Ovary (tissue), 9 donors: ENCODE measurements around the gene PRKAG1. TPM values are rescaled to one million over a fixed set of nuclear protein-coding genes. Genes with fewer than 3 reads are reported as not detected.
A peak's percentile ranks its signal among the peaks of the same experiment; 100 is the strongest.

Experiments
- DNase-seq, 5 donors: peaks; one replicate each; pipeline ENCODE4 v3.0.0-alpha.2; 2019 to 2020
- H3K27ac ChIP-seq, 2 donors: fragments of 200-600 bp; one replicate each; pipeline versions ENCODE4 v1.5.1 to v1.8.0; 2019 to 2022
- H3K27me3 ChIP-seq: fragments of 200-600 bp; one replicate; pipeline ENCODE4 v1.8.0; 2022
- H3K36me3 ChIP-seq: fragments of 200-600 bp; sonication (generic); one replicate; pipeline ENCODE4 v1.5.1; 2019
- H3K4me1 ChIP-seq: one replicate; pipeline ENCODE4 v1.8.1; 2013; ENCODE audit warnings: mild to moderate bottlenecking, moderate library complexity; ENCODE audit not compliant: insufficient read depth
- H3K4me3 ChIP-seq: fragments of 200-600 bp; sonication (generic); one replicate; pipeline ENCODE4 v1.5.1; 2017
- H3K9me3 ChIP-seq, 2 donors: fragments of 200-600 bp in 1 of 2; sonication (generic) in 1 of 2; one replicate each; pipeline versions ENCODE4 v1.5.1 to v1.8.1; 2013 to 2019; ENCODE audit warnings: mild to moderate bottlenecking in 1 of 2, moderate library complexity in 1 of 2
- CTCF ChIP-seq, 3 donors: fragments of 450-650 bp in 2 of 3; fragments of 200-600 bp in 1 of 3; IDR thresholded peaks; one replicate each; pipeline versions ENCODE4 v1.5.1 to v1.8.0; 2016 to 2022; ENCODE audit warnings: antibody characterized with exemption in 3 of 3, mild to moderate bottlenecking in 1 of 3
- EP300 ChIP-seq: sonication (generic); formaldehyde crosslinking; IDR thresholded peaks from one replicate; pipeline ENCODE4 v1.6.1; 2017; ENCODE audit warnings: antibody characterized with exemption
- POLR2A ChIP-seq: fragments of 450-650 bp; IDR thresholded peaks from one replicate; pipeline ENCODE4 v1.6.1; 2017; ENCODE audit warnings: antibody characterized with exemption, mild to moderate bottlenecking, moderate library complexity
- WGBS, 3 donors: extraction: QIAGEN DNeasy Blood & Tissue Kit in 1 of 3; methylation state at CpG; one replicate each; pipeline versions ENCODE4 v1.1.5 to v1.1.7; 2013 to 2017; 5-methylcytosine and 5-hydroxymethylcytosine counted together
- intact Hi-C, 4 donors: fragments of 100-400 bp; cut with DNase I; formaldehyde crosslinking; loops; one replicate each; pipeline versions ENCODE4 v1.11.0 to v1.15.1; 2022 to 2023
- polyA plus RNA-seq, 2 donors: library from polyadenylated mRNA; stranded (reverse); fragments of 200-250 nt in 1 of 2; fragments of 350-450 nt in 1 of 2; fragmentation: Illumina TruSeq in 1 of 2; extraction: RNeasy Lipid Tissue Mini Kit (QIAGEN cat#74804) in 1 of 2; gene quantifications; one replicate each; pipeline ENCODE4 v1.2.3, GENCODE V29; 2013 to 2014
- total RNA-seq, 7 donors: library from RNA; depleted of rRNA in 2 of 7; stranded (reverse); fragments of >200 nt in 2 of 7; fragmentation: NEBNext Ultra II Directional in 3 of 7; extraction: Animal tissue kit (Norgen Biotek cat#: 25700) in 3 of 7; gene quantifications; one replicate each; pipeline versions ENCODE4 v1.1.0 to v1.2.4, GENCODE V29; 2016 to 2023
- donor health status: DM: no; HTN: no; CAD: no; lungs with moderate emphysema.
- donor health status: DM: no; HTN: no; CAD: no.
- donor health status: Bipolar disorder and iron deficiency.
- donor health status: DM: yes; HTN: yes; CAD: no.
- donor health status: DM: no; HTN: no; CAD: no.
- donor health status: DM: yes; HTN: yes; CAD: no.

PRKAG1 gene
- total and polyA plus RNA-seq, 9 donors: 25.6 to 98.5 (median 38.3) TPM

DNA sequence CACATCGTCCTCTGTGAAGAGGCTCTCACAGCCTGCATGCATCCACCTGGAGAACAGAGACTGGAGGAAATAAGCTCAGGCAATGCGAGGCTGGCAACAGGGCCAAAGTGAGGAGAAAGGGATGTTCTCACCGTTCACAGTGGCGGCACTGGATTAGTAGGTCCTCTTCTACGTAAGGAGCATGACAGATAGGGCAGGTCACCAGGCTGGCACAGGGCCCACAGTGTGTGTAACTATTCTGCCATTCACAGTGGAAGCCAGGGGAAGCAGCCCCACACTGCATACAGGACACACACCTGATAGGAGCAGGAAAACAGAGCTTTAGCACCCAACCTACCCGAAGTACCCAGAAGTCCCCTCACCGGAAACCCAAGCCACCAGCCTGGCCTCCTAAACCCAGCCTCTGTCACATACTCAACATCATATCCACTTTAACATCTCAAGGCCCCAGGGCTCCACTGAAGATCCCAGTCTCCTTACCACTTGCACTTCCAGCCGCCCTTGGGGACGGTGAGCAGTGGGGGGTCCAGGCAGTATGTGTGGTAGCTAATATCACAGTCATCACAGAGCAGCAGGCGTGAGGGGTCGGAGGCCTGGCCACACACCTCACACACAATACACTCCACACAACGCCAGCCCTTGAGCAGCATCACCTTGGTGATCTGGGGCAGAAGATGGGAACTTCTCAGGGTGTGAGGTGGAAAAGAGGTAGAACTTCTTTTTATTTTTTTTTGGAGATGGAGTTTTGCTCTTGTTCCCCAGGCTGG lies 27.7 kb upstream of the PRKAG1 start:
- Histone ChIP-seq H3K4me3 (no peak overlapping the region), H3K9me3 (no peaks in the 10 kb centered on the region), H3K36me3 (no peaks in the 10 kb centered on the region), H3K27ac (no peak overlapping the region), H3K4me1 (no peaks in the 10 kb centered on the region), H3K27me3 (no peaks in the 10 kb centered on the region)
- intact Hi-C loops: no loop called here
- peak in 1 of 5 donors; percentile 26 for DNase-seq
- WGBS, 3 donors: 89 to 91% (median 90%) methylated on average over 12 of the region's 12 CpGs
- TF ChIP-seq POLR2A: no peak
- no peak for TF ChIP-seq CTCF (IDR thresholded peaks at IDR 0.05)
- no peak for TF ChIP-seq EP300

- H3K27me3 ChIP-seq: no peaks in the 10 kb centered on the region
- 95 to 98% (median 96%) methylated on average over 12 of the region's 12 CpGs for WGBS, 3 donors
- TF ChIP-seq CTCF (IDR thresholded peaks at IDR 0.05) (no peak), EP300 (no peak), POLR2A (no peak)
- no peak overlapping the region for H3K4me3 ChIP-seq
- H3K9me3 ChIP-seq: no peaks in the 10 kb centered on the region
- H3K36me3 ChIP-seq: no peaks in the 10 kb centered on the region
- H3K4me1 ChIP-seq: no peaks in the 10 kb centered on the region
- no peak overlapping the region for H3K27ac ChIP-seq
- intact Hi-C loops: no loop called here
- no peak for DNase-seq
Observed at GRCh38 chr12:49044660-49045059, 26.1 kb upstream of the PRKAG1 start.

DNA sequence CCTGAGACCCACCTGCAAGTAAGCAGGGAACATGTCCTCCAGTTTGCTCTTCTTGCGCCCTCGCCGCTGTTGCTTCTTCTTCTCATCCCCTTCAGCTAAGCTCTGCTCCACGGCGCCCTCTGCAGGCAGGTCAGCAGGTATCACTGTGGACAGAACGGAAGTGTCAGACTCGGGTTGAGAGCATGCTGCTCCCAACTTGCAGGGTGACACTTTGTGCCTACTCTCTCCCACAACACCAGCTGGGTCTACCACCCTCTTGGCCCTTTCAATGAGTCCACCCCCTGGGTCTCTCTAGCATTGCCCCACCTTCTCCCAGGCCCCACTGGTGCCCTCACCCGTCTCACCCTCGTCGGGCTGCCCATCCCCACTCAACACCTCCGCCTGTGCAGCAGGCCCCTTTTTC lies 25.3 kb upstream of the PRKAG1 start:
- Histone ChIP-seq H3K4me1 (no peaks in the 10 kb centered on the region), H3K36me3 (no peaks in the 10 kb centered on the region), H3K27ac (no peak overlapping the region), H3K27me3 (no peaks in the 10 kb centered on the region), H3K4me3 (no peak overlapping the region), H3K9me3 (no peaks in the 10 kb centered on the region)
- WGBS, 3 donors: 56 to 66% (median 63%) methylated on average over 11 of the region's 11 CpGs
- TF ChIP-seq CTCF (IDR thresholded peaks at IDR 0.05): no peak
- no peak for TF ChIP-seq EP300
- no peak for TF ChIP-seq POLR2A
- intact Hi-C loops: no loop called here
- peak in 2 of 5 donors; percentile 67 to 69 for DNase-seq

DNA sequence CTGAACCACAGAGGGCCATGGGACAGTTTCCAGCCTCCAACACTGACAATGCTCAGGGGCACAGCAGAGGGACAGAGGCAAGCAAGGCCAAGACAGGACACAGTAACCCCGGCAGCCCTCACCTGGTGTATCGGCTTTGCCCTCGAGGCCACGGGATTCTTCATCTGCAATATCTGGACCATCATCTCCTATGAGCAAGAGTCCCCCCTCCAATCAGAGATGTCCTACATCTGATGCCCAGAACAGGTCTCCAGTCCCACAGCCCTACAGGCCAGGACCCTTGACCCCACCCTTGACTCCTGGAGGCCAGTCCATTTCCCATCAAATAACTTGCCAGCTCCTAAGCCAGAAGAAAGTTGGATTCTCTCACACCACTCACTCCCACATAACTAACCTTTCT lies 24.7 kb upstream of the PRKAG1 start:
- H3K9me3 ChIP-seq: no peaks in the 10 kb centered on the region
- no peak for DNase-seq
- H3K36me3 ChIP-seq: no peaks in the 10 kb centered on the region
- TF ChIP-seq EP300 (no peak), POLR2A (no peak), CTCF (IDR thresholded peaks at IDR 0.05) (no peak)
- WGBS, 3 donors: 83 to 90% (median 85%) methylated on average over 4 of the region's 4 CpGs
- no peak overlapping the region for H3K4me3 ChIP-seq
- H3K4me1 ChIP-seq: no peaks in the 10 kb centered on the region
- no peak overlapping the region for H3K27ac ChIP-seq
- intact Hi-C loops: no loop called here
- H3K27me3 ChIP-seq: no peaks in the 10 kb centered on the region
